Measurements from ENCODE around the gene ANKRD34A. TPM values are rescaled to one million over a fixed set of nuclear protein-coding genes. Genes with fewer than 3 reads are reported as not detected.
"Not testable (repeated sequence)": the region's sequence is repeated elsewhere in the genome, so short reads cannot be mapped to it uniquely, and the experiment has no call there.

ANKRD34A gene
- total RNA-seq, 1 donor from 2014 or later: 0.62 TPM

GRCh38 chr1:145927063-145927886 lies 37.1 kb downstream of the ANKRD34A start, which contains the start of gene RBM8A:
RBM8A (minus strand) TSS chr1:145927484; CDS start chr1:145927426, 58 bp downstream.
- intact Hi-C loops (cut with DNase I): loop anchor here (1.0 to 5.0 kb wide), 2 partner anchors 31 to 35 kb away; partner anchors contain the start of gene LIX1L
- DNase-seq (ENCODE audit: missing footprints) (peak; percentile 94), ATAC-seq (peak; percentile 99)

GRCh38 chr1:145926686-145927062 lies 37.7 kb downstream of the ANKRD34A start:
- intact Hi-C loops (cut with DNase I): loop anchor here (1.0 to 5.0 kb wide), 2 partner anchors 32 to 34 kb away; partner anchors contain the start of gene LIX1L
- no peak for DNase-seq (ENCODE audit: missing footprints)
- ATAC-seq: no peak

GRCh38 chr1:145922266-145922665 lies 42.1 kb downstream of the ANKRD34A start:
- no peak for DNase-seq (ENCODE audit: missing footprints)
- no peak for ATAC-seq
- intact Hi-C loops (cut with DNase I): no loop called here

- ATAC-seq; intact Hi-C loops (cut with DNase I): not testable (repeated sequence)
These were observed 44.1 kb downstream of the ANKRD34A start for GRCh38 chr1:145920297-145920696.

GRCh38 chr1:145918992-145919939 lies 45.1 kb downstream of the ANKRD34A start:
- intact Hi-C loops (cut with DNase I): loop anchor here (5.0 kb wide), 1 partner anchor 38 kb away; the partner anchor contains the start of gene LIX1L
- peak; percentile 86 for DNase-seq (ENCODE audit: missing footprints)
- peak; percentile 27 for ATAC-seq

More at GRCh38 chr1:145920297-145920696, 44.1 kb downstream of the ANKRD34A start:
- DNase-seq (ENCODE audit: missing footprints): not testable (repeated sequence)

GRCh38 chr1:145918144-145918991 lies 46.0 kb downstream of the ANKRD34A start, which contains the start of gene PEX11B:
PEX11B (minus strand) TSS chr1:145918717; CDS start chr1:145918688, 29 bp downstream.
- DNase-seq (ENCODE audit: missing footprints) (peak; percentile 96), ATAC-seq (peak; percentile 95)
- intact Hi-C loops (cut with DNase I): loop anchor here (5.0 kb wide), 1 partner anchor 39 kb away; the partner anchor contains the start of gene LIX1L

- intact Hi-C loops (cut with DNase I): loop anchor here (5.0 kb wide), 1 partner anchor 40 kb away; the partner anchor contains the start of gene LIX1L
- no peak for ATAC-seq
- no peak for DNase-seq (ENCODE audit: missing footprints)
These were observed 46.8 kb downstream of the ANKRD34A start for GRCh38 chr1:145917595-145917994.

GRCh38 chr1:145916745-145917144 lies 47.6 kb downstream of the ANKRD34A start:
- DNase-seq (ENCODE audit: missing footprints): no peak
- no peak for ATAC-seq
- intact Hi-C loops (cut with DNase I): loop anchor here (5.0 kb wide), 1 partner anchor 41 kb away; the partner anchor contains the start of gene LIX1L

GRCh38 chr1:145912128-145912641 lies 52.2 kb downstream of the ANKRD34A start:
- intact Hi-C loops (cut with DNase I): no loop called here
- DNase-seq (ENCODE audit: missing footprints) (no peak), ATAC-seq (no peak)

Other genes with a start within 250 kb of the ANKRD34A start
- gene CD160, start 245.1 kb downstream of the ANKRD34A start, total RNA-seq: not detected
- 47.9 TPM for gene RNF115, start 140.5 kb downstream of the ANKRD34A start, total RNA-seq
- 11.4 TPM for gene POLR3C, start 140.4 kb downstream of the ANKRD34A start, total RNA-seq
- 3.3 TPM for gene NUDT17, start 118.9 kb downstream of the ANKRD34A start, total RNA-seq
- 15.7 TPM for gene PIAS3, start 105.5 kb downstream of the ANKRD34A start, total RNA-seq
- gene ANKRD35, start 78.7 kb downstream of the ANKRD34A start, total RNA-seq: 1.1 TPM
- gene ITGA10, start 54.5 kb downstream of the ANKRD34A start, total RNA-seq: 0.73 TPM
- 19.2 TPM for gene PEX11B, start 45.9 kb downstream of the ANKRD34A start, total RNA-seq
- gene RBM8A, start 37.1 kb downstream of the ANKRD34A start, total RNA-seq: 63.6 TPM
- 25.8 TPM for gene LIX1L, start 6.6 kb downstream of the ANKRD34A start, total RNA-seq
- 49.1 TPM for gene POLR3GL, start 115 bp upstream of the ANKRD34A start, total RNA-seq
- gene TXNIP, start 32.0 kb upstream of the ANKRD34A start, total RNA-seq: 1,017 TPM
- gene HJV, start 57.2 kb upstream of the ANKRD34A start, total RNA-seq: 71.0 TPM
- gene NBPF10, start 180.2 kb upstream of the ANKRD34A start, total RNA-seq: 0.62 TPM